GM21367 (cell line): ENCODE results near the gene CHN2.

Experiments
- ATAC-seq: cut with Tn5 transposase; IDR thresholded peaks from one replicate; pipeline ENCODE4 v1.9.1; 2021; ENCODE audit not compliant: unreplicated experiment

Gene CHN2

GRCh38 chr7:29385214-29385814 is 190.7 kb downstream of the CHN2 start:
- ATAC-seq, result no peak

- ATAC-seq, result no peak
Measured at GRCh38 chr7:29386196-29386765, 191.7 kb downstream of the CHN2 start.

GRCh38 chr7:29391262-29391661 is 196.7 kb downstream of the CHN2 start:
- ATAC-seq, result no peak

- no peak for ATAC-seq
Measured at GRCh38 chr7:29394321-29394720, 199.7 kb downstream of the CHN2 start.

GRCh38 chr7:29396563-29396962 is 202.0 kb downstream of the CHN2 start:
- ATAC-seq, result no peak

GRCh38 chr7:29397398-29397797 is 202.8 kb downstream of the CHN2 start:
- ATAC-seq, result no peak

GRCh38 chr7:29398011-29398410 is 203.4 kb downstream of the CHN2 start:
- no peak for ATAC-seq

GRCh38 chr7:29400437-29400836 is 205.9 kb downstream of the CHN2 start:
- ATAC-seq, result no peak

- ATAC-seq, result no peak
Measured at GRCh38 chr7:29401769-29402168, 207.2 kb downstream of the CHN2 start.

- ATAC-seq, result no peak
Measured at GRCh38 chr7:29405891-29406290, 211.3 kb downstream of the CHN2 start.

GRCh38 chr7:29406366-29406765 is 211.8 kb downstream of the CHN2 start:
- no peak for ATAC-seq

- ATAC-seq, result peak; percentile 60
Measured at GRCh38 chr7:29408841-29409243, 214.3 kb downstream of the CHN2 start.

- no peak for ATAC-seq
Measured at GRCh38 chr7:29410996-29411395, 216.4 kb downstream of the CHN2 start.

- ATAC-seq, result no peak
Measured at GRCh38 chr7:29412912-29413311, 218.3 kb downstream of the CHN2 start.

- no peak for ATAC-seq
Measured at GRCh38 chr7:29413626-29414136, 219.1 kb downstream of the CHN2 start.

GRCh38 chr7:29414216-29414615 is 219.6 kb downstream of the CHN2 start:
- no peak for ATAC-seq

- no peak for ATAC-seq
Measured at GRCh38 chr7:29415215-29415614, 220.6 kb downstream of the CHN2 start.

- ATAC-seq, result no peak
Measured at GRCh38 chr7:29416276-29416937, 221.8 kb downstream of the CHN2 start.

- no peak for ATAC-seq
Measured at GRCh38 chr7:29416938-29417305, 222.3 kb downstream of the CHN2 start.

GRCh38 chr7:29418056-29418455 is 223.5 kb downstream of the CHN2 start:
- ATAC-seq, result no peak

- ATAC-seq, result no peak
Measured at GRCh38 chr7:29418651-29419050, 224.1 kb downstream of the CHN2 start.

GRCh38 chr7:29420011-29420410 is 225.4 kb downstream of the CHN2 start:
- no peak for ATAC-seq
